ENCODE data around the gene CLPTM1L. TPM values are rescaled to one million over a fixed set of nuclear protein-coding genes. Genes with fewer than 3 reads are reported as not detected.

Gene CLPTM1L
- polyA plus RNA-seq, 2 of the 4 experiments (the other 2 are of a cell fraction): 171 to 173 TPM

DNA sequence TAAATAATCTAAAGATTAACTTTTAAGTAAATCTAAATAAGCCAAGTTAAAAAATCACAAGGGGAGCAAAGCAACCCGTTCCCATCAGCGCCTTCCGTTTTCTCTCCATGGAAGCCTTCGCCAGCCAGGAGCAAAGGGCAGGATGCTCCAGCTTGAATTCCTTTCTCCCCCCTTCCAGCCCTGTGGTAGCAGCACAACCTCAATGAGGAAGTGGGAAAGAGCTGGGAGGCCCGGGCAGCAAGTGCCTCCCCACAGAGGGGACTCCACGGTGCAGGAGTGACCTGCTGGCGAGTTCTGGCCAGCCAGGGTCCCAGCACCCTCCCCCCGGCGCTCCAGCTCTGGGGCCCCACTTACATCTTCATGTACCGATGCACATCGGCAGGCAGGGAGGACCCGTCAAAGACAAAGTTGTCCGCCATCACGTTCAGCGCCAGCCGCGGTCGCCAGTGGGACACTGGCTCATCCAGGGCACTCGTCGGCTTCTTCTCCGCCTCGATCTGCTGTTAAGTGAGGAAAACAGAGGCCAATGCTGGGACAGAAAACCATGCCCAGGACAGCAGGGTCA is 6.3 kb downstream of the CLPTM1L start:
- DNase-seq (ENCODE audit: low read depth in 1 of 2, low spot score in 1 of 2) (no peak), FAIRE-seq (no peak), ATAC-seq (no peak)
- ChIA-PET POLR2A (no interaction called here), CTCF (interaction anchor here (1.1 kb wide), 1 partner anchor 41 kb away, joined by 3 read pairs; no protein-coding TSS in a partner anchor)
- Histone ChIP-seq H3K4me3 (no peak overlapping the region), H3K27ac (no peak overlapping the region), H3K4me2 (no peak overlapping the region), H3K9me3 (no peaks in the 10 kb centered on the region), H3K4me1 (peaks cover 9% of the 10 kb centered on the region)
- WGBS (ENCODE audit: missing lambda C conversion rate): 97% methylated on average over 17 of the region's 22 CpGs
- TF ChIP-seq RNF2 (IDR thresholded peaks at IDR 0.05; ENCODE audit: borderline replicate concordance, low read depth) (no peak), CBX8 (IDR thresholded peaks at IDR 0.05) (no peak), TP53 (CRISPR knock-in tag; IDR thresholded peaks at IDR 0.05) (no peak), ZSCAN20 (CRISPR knock-in tag; IDR thresholded peaks at IDR 0.05) (no peak), NFE2L2 (conservative IDR thresholded peaks at IDR 0.05; ENCODE audit: low read length) (no peak), ZFP36 (IDR thresholded peaks at IDR 0.05; ENCODE audit: borderline replicate concordance, partially characterized antibody) (no peak), FOSL2 (IDR thresholded peaks at IDR 0.05) (no peak), FOSL2 (CRISPR knock-in tag; IDR thresholded peaks at IDR 0.05) (no peak), EHF (CRISPR knock-in tag; IDR thresholded peaks at IDR 0.05) (no peak), HOXB13 (CRISPR knock-in tag; IDR thresholded peaks at IDR 0.05; ENCODE audit: low read depth) (no peak), CHD2 (IDR thresholded peaks at IDR 0.05; ENCODE audit: low read length, partially characterized antibody) (no peak), ZC3H11A (IDR thresholded peaks at IDR 0.05) (no peak), RAD21 (conservative IDR thresholded peaks at IDR 0.05 in 1 of 2, IDR thresholded peaks at IDR 0.05 in 1 of 2) (no peak), CHD4 (IDR thresholded peaks at IDR 0.05; ENCODE audit: borderline replicate concordance) (no peak)
- TF ChIP-seq, protein P1, sequence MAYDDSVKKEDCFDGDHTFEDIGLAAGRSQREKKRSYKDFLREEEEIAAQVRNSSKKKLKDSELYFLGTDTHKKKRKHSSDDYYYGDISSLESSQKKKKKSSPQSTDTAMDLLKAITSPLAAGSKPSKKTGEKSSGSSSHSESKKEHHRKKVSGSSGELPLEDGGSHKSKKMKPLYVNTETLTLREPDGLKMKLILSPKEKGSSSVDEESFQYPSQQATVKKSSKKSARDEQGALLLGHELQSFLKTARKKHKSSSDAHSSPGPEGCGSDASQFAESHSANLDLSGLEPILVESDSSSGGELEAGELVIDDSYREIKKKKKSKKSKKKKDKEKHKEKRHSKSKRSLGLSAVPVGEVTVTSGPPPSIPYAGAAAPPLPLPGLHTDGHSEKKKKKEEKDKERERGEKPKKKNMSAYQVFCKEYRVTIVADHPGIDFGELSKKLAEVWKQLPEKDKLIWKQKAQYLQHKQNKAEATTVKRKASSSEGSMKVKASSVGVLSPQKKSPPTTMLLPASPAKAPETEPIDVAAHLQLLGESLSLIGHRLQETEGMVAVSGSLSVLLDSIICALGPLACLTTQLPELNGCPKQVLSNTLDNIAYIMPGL (CRISPR knock-in tag; IDR thresholded peaks at IDR 0.05; ENCODE audit: borderline replicate concordance): no peak

DNA sequence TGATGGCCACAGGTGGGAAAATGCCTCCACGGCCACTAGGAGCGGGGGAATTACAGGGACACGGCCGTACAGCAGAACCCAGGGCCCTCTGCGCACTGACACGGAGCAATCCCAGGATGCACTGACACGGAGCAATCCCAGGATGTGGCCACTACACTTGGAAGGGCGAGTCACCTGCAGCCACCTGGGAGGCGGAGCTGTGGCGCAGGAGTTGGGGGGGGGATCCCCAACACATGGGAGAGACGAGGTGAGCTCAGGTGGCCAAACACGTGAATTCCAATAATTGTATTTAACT is 6.8 kb downstream of the CLPTM1L start:
- no peak overlapping the region for H3K4me3 ChIP-seq
- no peak overlapping the region for H3K4me2 ChIP-seq
- no peaks in the 10 kb centered on the region for H3K9me3 ChIP-seq
- H3K27ac ChIP-seq: no peak overlapping the region
- TF ChIP-seq POLR2A (IDR thresholded peaks at IDR 0.05; ENCODE audit: low read length) (no peak), RFX5 (IDR thresholded peaks at IDR 0.05) (no peak), SMC3 (IDR thresholded peaks at IDR 0.05) (no peak), EP300 (IDR thresholded peaks at IDR 0.05) (no peak), TFCP2L1 (CRISPR knock-in tag; IDR thresholded peaks at IDR 0.05) (no peak)
- TF ChIP-seq, protein P2, sequence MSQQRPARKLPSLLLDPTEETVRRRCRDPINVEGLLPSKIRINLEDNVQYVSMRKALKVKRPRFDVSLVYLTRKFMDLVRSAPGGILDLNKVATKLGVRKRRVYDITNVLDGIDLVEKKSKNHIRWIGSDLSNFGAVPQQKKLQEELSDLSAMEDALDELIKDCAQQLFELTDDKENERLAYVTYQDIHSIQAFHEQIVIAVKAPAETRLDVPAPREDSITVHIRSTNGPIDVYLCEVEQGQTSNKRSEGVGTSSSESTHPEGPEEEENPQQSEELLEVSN (IDR thresholded peaks at IDR 0.05; ENCODE audit: borderline replicate concordance, low read depth): no peak
- H3K4me1 ChIP-seq: peaks cover 4% of the 10 kb centered on the region; the same call in 2 of the 3 replicates
- ChIA-PET CTCF (interaction anchor here (1.1 kb wide), 1 partner anchor 42 kb away, joined by 3 read pairs; no protein-coding TSS in a partner anchor), POLR2A (no interaction called here)
- no peak for FAIRE-seq
- no peak for DNase-seq (ENCODE audit: low read depth in 1 of 2, low spot score in 1 of 2)
- ATAC-seq: no peak
- 93% methylated on average over 10 of the region's 12 CpGs for WGBS (ENCODE audit: missing lambda C conversion rate)

DNA sequence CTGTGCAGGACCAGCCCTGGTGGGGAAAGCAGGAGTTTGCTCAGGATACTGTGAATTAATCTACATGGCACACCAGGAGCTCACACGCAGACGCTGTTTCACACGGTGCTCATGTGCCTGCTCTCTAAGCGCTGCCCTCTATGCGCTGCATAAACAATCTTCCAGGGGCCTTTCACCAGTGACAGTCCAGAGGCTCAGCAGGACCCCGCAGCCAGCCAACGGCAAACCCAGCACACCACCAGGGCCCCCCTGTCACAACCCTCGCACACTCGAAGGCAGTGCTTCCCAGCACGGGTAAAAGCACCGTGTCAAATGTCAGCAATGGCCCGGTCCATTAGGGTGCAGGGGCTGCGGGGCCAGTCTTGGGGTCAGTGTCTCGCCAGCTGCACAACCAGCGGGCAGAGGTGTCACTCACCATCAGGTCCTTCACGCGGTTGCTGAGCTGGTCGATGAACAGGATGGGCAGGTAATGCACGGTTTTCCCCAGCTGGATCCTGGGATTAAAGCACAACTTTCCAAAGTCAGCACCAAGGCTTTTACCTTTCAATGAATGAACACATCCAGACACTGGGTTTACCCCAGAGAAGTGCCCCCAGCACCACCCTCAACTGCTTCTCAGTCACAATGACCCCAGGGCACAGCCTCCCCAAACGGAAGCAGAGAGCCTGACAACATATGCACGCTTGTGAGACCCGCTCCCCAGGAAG is 7.3 kb downstream of the CLPTM1L start:
- no peaks in the 10 kb centered on the region for H3K9me3 ChIP-seq
- no peaks in the 10 kb centered on the region for H3K4me1 ChIP-seq
- ChIA-PET CTCF (interaction anchor here (0.8 to 1.1 kb wide), 2 partner anchors 22 to 42 kb away, joined by 3 read pairs; no protein-coding TSS in a partner anchor), POLR2A (no interaction called here)
- no peak for DNase-seq (ENCODE audit: low read depth in 1 of 2, low spot score in 1 of 2)
- H3K4me3 ChIP-seq: no peak overlapping the region
- WGBS (ENCODE audit: missing lambda C conversion rate): 91% methylated on average over 20 of the region's 22 CpGs
- H3K4me2 ChIP-seq: no peak overlapping the region
- no peak for FAIRE-seq
- ATAC-seq: no peak
- no peak overlapping the region for H3K27ac ChIP-seq
- TF ChIP-seq, protein P2 (IDR thresholded peaks at IDR 0.05; ENCODE audit: borderline replicate concordance, low read depth): no peak
- no peak for TF ChIP-seq POLR2AphosphoS2 (conservative IDR thresholded peaks at IDR 0.05; ENCODE audit: low read length)
- no peak for TF ChIP-seq ZNF302 (CRISPR knock-in tag; IDR thresholded peaks at IDR 0.05)
- TF ChIP-seq, protein P3, sequence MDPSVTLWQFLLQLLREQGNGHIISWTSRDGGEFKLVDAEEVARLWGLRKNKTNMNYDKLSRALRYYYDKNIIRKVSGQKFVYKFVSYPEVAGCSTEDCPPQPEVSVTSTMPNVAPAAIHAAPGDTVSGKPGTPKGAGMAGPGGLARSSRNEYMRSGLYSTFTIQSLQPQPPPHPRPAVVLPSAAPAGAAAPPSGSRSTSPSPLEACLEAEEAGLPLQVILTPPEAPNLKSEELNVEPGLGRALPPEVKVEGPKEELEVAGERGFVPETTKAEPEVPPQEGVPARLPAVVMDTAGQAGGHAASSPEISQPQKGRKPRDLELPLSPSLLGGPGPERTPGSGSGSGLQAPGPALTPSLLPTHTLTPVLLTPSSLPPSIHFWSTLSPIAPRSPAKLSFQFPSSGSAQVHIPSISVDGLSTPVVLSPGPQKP (IDR thresholded peaks at IDR 0.05; ENCODE audit: low read depth, low read length): no peak
- TF ChIP-seq RCOR1 (IDR thresholded peaks at IDR 0.05; ENCODE audit: low read depth, low read length): no peak
- no peak for TF ChIP-seq HOXB13 (CRISPR knock-in tag; IDR thresholded peaks at IDR 0.05; ENCODE audit: low read depth)
- TF ChIP-seq, protein P4, sequence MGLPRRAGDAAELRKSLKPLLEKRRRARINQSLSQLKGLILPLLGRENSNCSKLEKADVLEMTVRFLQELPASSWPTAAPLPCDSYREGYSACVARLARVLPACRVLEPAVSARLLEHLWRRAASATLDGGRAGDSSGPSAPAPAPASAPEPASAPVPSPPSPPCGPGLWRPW (IDR thresholded peaks at IDR 0.05): no peak
- no peak for TF ChIP-seq BHLHE40 (IDR thresholded peaks at IDR 0.05; ENCODE audit: low read depth, low read length)
- TF ChIP-seq ZFP36 (IDR thresholded peaks at IDR 0.05; ENCODE audit: borderline replicate concordance, partially characterized antibody): no peak
- no peak for TF ChIP-seq ESRRA (IDR thresholded peaks at IDR 0.05; ENCODE audit: borderline replicate concordance, low read length)
- no peak for TF ChIP-seq POLR2A (IDR thresholded peaks at IDR 0.05; ENCODE audit: low read length)
- no peak for TF ChIP-seq MYC (IDR thresholded peaks at IDR 0.05; ENCODE audit: borderline replicate concordance, low read length)
- no peak for TF ChIP-seq KDM1A (IDR thresholded peaks at IDR 0.05; ENCODE audit: low read depth)
- no peak for TF ChIP-seq CBX8 (IDR thresholded peaks at IDR 0.05)
